GM21390 (cell line): ENCODE measurements around the gene NUTM2D.
"Not testable (repeated sequence)": the region's sequence is repeated elsewhere in the genome, so short reads cannot be mapped to it uniquely, and the experiment has no call there.

Experiments used
- ATAC-seq: cut with Tn5 transposase; IDR thresholded peaks from one replicate; pipeline ENCODE4 v1.9.1; 2021; ENCODE audit not compliant: unreplicated experiment

The NUTM2D gene, protein sequence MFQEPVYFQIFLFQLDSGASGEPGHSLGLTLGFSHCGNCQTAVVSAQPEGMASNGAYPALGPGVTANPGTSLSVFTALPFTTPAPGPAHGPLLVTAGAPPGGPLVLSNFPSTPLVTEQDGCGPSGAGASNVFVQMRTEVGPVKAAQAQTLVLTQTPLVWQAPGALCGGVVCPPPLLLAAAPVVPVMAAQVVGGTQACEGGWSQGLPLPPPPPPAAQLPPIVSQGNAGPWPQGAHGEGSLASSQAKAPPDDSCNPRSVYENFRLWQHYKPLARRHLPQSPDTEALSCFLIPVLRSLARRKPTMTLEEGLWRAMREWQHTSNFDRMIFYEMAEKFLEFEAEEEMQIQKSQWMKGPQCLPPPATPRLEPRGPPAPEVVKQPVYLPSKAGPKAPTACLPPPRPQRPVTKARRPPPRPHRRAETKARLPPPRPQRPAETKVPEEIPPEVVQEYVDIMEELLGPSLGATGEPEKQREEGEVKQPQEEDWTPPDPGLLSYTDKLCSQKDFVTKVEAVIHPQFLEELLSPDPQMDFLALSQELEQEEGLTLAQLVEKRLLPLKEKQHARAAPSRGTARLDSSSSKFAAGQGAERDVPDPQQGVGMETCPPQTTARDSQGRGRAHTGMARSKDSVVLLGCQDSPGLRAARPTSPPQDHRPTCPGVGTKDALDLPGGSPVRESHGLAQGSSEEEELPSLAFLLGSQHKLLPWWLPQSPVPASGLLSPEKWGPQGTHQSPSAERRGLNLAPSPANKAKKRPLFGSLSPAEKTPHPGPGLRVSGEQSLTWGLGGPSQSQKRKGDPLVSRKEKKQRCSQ

DNA sequence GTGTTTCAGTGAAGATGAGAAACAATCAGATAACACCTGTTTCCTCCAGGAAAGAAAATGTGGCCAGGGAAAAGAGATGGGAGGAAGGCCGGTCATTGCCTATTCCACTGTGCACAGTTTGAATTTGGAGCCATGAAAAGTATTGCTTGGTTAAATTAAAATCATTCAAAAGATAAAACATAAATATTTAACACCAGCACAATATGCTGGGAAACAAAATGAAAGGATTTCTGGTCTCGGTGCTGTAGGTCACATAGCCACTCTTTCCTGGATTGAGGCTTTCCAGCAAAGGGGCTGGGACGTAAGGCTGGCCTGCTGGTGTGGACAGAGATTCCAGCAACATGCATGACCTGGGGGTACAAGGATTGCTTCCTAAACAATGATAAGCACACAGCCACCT, at the start of gene NUTM2D:
NUTM2D (plus strand) TSS at position 301 of the 400 bp plus-strand sequence. CDS start 522 bp downstream, outside the sequence.
- ATAC-seq: not testable (repeated sequence)

DNA sequence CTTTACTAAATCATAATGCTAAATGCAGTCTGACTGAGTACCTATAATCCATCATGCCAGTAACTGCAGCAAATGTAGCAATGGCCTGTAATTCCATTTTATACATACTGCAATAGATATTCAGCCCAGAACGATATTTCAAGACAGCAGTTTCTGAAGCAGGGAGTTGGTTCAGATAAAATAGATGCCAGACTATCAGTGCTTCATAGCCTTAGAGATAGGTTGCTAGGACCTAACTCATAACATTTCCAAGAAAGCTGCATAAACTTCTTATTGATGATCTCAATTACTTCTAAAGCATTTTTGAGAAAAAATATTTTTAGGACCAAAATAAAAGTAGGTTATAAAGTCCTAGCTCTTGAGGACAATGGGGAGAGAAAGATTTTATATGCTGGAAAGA, 48.8 kb upstream of the NUTM2D start:
- ATAC-seq: not testable (repeated sequence)

DNA sequence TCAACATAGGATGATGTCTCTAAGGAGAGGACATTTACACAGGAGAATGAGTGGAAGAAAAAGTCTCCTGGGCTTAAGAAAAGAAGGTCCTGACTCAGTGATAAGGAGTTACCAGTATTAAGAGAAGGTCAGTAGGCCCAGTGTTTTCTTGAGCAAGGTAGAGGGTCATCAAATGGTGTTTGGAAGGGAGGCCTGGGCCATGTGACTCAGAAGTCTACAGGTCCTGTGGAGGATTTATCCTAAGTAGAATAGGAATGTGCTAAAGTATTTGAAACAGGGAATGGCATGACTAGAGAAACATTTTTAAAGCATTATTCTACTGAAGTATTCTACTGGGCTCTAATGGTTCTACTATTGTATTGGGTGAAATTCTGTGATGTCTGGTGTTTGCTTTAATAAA, 47.9 kb upstream of the NUTM2D start:
- not testable (repeated sequence) for ATAC-seq

DNA sequence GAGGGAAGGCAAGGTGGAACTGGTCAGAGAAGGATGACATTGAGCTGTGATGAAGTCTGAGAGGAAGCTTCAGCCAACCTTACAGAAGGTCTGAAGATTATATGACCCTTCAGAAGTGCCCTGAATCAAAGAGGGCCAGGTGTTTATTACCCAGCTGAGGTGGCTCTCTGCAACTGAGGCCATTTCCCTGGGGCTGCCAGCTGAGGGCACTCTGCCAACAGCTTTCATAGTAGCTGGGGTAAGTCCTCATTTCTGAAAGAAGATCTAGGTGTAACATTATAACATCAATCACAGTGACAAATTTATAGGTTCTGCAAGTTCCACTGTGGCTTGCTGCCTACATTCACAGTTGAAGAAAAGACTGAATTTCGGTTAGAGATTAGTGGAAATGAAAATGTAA, 46.0 kb upstream of the NUTM2D start:
- ATAC-seq: not testable (repeated sequence)

DNA sequence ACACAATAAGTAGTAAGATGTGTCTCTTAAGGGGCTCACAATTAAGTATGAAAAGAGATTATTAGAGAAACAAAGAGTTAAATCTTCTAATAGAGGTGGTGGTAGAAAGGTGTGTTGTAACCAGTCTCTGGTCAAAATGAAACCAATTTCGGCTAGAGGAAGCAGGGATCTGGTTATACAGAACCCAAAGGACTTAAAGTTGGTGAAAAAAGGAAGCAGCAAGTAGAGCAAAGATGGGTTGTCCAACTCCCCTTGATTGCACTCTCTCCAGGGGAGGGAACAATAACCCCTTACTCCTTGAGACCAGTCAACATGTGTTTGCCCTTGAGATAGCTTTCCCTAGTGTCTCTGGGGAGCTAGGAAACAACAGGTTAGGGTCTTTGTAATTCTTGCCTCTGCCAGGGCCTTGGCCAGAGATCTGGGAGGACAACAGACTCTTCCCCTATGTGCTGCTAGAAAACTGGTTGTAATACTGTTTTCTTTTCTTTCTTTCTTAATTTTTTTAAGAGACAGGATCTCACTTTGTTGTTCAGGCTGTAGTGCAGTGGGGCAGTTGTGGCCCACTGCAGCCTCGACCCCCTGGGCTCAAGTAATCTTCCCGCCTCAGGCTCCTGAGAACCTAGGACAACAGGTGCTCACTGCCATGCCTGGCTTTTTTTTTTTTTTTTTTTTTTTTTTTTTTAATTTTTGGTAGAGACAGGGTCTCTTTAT, 43.7 kb upstream of the NUTM2D start:
- not testable (repeated sequence) for ATAC-seq

DNA sequence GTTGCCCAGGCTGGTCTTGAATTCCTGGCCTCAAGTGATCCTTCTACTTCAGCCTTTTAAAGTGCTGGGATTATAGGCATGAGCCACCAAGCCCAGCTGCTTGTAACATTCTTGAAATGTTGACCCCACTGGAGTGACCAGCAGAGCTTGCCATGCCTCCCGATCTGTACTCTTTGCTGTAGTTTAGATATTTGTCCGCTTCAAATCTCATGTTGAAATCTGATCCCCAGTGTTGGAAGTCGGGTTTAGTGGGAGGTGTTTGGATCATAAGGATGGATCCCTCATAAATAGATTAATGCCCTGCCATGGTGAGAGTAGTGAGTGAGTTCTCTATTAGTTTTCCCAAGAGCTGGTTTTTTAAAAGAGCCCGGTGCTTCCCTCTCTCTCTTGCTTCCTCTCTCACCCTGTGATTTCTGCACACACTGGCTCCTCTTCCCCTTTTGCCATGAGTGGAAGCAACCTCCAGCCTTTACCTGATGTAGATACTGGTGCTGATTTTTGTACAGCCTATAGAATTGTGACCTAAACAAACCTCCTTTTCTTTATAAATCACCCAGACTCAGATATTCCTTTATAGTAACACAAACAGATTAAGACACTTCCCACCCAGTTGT, 43.1 kb upstream of the NUTM2D start:
- not testable (repeated sequence) for ATAC-seq

DNA sequence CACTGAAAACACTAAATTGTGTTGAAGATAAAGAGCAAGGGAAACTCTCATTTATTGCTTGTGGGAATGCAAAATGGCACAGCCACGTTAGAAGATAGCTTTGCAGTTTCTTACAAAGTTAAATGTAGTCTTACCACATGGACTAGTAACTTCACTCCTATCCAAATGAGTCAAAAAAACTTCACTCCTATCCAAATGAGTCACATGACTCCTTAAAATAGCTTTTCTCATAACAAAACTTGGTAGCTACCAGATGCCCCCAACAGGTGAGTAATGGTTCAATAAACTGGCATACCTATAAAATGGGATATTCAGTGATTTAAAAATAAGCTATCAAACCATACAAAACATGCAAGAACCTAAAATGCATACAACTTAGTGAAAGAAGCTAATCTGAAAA, 36.0 kb upstream of the NUTM2D start:
- ATAC-seq: not testable (repeated sequence)

DNA sequence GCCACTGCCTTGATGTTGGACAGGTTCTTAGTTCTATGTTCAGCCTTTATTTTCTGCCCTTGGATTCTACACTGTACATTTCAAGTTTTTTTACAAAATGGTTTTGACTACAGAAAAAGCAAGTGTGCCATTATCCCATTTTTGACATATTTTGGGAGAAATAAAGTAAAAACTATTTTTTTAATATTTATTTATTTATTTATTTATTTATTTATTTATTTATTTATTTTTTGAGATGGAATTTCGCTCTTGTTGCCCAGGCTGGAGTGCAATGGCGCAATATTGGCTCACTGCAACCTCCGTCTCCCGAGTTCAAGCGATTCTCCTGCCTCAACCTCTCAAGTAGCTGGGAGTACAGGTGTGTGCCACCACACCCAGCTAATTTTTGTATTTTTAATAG, 33.0 kb upstream of the NUTM2D start:
- not testable (repeated sequence) for ATAC-seq

DNA sequence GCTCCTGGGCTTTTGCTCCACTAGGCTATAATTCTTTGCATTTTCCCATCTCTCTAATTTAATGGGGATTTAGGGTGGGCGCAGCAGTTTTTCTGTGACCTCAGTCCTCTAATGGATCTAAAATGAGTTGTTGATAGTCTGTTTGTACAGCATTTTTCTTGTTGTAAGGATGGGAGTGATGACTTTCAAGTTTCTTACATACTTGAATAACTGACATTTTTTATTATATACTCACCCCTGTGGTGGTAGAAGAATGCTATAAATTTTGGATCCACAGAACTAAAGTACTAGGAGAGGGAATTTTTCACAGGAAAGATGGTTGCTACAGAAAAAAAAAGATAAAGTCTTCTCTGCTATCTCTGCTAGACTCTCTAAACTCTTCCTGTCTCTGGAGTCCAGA, 29.6 kb upstream of the NUTM2D start:
- not testable (repeated sequence) for ATAC-seq

DNA sequence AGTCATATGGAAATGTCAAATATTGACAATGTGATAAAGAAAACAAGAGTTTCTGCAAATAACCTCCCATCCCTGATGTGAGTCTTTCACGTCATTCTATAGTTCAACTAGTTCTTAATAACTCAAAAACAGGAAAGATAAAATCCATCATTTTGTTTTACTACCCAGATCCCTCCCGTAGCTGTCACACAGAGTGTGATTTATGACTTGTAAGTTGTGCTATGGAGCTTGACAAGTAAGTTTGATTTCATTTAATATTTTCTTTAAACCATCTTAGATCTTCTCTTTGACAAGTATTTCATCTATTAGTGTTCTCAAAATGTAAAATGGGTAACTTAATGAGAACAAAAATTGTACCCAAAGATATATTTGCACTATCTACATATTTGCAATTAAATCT, 28.4 kb upstream of the NUTM2D start:
- not testable (repeated sequence) for ATAC-seq

DNA sequence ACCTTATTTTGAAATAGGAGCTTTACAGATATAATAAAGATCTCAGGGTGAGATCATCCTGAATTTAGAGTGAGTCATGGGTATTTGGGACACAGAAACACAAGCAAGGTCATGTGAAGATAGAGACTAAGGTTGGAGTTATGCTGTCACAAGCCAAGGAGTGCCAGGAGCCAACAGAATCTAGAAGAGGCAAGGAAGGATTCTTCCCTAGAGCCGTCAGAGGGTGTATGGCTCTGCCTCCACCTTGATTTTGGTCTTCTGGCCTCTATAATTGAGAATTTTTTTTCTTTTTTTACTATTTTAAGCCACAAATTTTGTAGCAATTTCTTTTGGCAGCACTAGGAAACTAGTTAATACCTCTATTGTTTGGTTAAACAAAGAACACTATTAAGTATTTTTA, 24.9 kb upstream of the NUTM2D start:
- ATAC-seq: not testable (repeated sequence)

DNA sequence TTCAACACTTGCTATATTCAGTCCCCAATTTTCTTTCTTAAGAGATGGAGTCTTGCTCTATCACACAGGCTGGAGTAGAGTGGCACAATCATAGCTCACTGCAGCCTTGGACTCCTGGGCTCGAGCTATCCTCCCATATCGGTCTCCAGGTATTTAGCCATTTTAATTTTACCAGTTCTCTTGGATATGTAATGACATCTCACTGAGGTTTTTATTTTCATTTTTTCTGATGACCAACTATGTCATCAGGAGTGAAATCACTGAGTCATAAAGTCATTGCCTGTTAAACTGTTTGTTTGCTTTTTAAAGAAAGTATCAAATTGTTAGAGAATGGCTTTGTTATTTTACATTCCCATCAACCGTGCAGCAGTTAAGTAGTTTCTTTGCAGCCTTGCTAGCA, 17.1 kb upstream of the NUTM2D start:
- not testable (repeated sequence) for ATAC-seq

DNA sequence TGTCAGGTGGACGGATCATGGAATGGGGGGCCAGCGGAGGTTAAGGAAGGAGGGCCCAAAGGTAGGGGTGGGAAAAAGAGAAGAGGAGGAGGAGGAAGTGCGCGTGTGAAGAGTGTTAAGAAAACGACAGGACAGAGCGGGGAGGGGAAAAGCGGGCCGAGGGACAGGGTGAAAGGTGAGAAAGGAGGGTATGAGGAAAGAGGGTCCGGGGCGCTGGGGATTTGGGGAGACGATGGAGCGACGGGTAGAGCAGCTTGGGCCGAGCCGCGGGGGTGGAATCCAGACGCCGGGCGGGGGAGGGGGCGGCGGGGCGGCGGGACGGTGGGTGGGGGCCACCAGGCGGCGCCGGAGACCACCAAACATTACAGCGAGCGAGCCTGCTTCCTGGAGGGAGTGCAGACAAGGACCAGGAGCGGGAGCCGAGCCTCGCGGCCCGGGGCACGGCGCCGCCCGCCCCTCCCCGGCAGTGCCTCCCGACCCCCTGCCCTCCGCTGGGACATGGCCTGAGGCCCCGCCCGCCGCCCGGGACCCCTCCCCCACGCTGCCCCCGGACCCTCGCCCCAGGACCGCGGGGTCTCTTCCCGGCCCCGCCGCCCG, 15.9 kb upstream of the NUTM2D start:
- peak; percentile 27 for ATAC-seq

DNA sequence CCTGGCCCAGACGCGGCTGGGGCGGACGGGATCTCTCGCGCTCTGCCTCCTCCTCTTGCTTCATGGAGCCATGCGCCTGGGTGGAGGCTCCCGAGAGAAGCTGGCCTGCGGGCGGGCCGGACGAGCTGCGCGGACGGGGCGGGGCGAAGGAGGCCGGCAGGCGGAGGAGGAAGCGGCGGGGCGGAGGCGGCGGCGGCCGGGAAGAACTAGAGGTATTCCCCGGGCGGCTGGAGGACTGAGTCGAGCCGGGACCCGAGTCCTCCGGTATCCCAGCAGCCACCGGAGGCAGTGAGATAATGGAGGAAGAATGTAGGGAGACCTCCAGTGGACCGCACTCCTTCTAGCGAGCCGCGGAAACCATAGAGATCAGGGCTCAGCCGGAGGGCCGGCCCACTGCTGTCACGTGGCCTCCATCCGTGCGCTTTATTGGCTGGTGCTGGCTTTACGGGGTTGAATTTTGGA, 15.3 kb upstream of the NUTM2D start:
- ATAC-seq: peak; percentile 82

DNA sequence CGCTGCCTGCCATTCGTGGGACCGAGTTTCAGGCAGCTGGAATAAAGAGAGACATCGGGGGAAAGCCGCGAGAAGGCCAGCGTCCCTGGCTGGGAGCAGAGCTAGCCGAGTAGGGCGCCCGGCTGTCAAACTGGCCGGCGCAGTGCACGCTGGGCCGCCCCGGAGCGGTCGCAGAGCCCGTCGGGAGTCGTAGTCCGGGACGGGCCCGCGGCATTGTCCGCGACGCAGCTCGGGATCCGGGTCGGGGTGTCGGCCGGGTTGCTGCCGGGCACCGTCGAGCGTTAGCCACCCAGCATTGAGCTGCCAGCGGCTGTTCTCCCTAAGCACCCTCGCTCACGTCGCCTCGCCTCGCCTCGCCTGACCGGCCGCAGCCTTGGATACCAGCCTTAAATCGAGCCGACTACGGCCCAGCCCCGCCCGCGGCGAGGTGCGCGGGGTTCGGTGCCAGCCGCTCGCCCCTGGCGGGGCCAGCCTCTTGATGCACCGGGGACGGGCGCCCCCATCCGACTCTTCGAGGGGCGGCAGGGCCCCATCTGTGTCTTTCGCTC, 14.8 kb upstream of the NUTM2D start:
- ATAC-seq: peak; percentile 67

DNA sequence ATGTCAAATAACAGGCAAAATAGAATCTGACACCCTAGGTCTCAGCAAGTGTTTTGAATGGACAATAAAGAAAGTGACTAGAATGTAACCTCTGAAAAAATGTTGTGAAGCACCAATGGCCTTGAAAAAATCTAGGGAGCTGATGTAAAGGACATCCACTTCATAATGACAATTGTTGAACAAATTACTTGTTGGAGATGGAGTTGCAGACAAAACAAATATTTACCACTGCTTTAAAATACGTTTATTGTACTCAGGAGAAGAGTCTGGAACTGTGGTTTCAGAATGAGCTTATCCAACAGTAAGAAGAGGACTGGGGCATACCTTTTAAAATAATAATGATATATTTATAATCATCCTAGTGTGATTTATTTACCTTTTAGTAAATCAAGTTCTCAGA, 11.8 kb upstream of the NUTM2D start:
- ATAC-seq: not testable (repeated sequence)

DNA sequence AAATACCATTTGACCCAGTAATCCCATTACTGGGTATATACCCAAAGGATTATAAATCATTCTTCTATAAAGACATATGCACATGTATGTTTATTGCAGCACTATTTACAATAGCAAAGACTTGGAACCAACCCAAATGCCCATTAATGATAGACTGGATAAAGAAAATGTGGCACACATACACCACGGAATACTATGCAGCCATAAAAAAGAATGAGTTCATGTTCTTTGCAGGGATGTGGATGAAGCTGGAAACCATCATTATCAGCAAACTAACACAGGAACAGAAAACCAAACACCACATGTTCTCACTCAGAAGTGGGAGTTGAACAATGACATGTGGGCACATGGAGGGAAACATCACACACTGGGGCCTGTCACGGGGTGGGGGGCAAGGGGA, 7.4 kb upstream of the NUTM2D start:
- ATAC-seq: not testable (repeated sequence)

DNA sequence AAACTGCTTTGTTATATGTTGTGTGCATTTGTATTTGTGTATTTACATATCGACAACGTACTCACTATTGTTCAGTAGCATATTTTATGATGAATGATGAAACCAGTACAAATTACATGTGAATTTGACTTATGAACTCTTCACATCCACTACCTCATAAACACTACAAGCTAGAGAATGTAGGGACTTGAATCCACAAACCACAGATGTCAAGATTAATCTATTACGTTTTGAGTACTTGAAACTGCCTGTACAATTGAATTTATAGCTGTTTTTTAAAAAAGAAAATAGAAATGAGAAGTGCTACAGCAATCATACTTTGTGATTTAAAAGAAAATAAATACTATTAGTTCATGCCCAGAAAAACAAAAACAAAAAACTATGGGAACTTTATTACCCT, 4.7 kb upstream of the NUTM2D start:
- ATAC-seq: not testable (repeated sequence)

DNA sequence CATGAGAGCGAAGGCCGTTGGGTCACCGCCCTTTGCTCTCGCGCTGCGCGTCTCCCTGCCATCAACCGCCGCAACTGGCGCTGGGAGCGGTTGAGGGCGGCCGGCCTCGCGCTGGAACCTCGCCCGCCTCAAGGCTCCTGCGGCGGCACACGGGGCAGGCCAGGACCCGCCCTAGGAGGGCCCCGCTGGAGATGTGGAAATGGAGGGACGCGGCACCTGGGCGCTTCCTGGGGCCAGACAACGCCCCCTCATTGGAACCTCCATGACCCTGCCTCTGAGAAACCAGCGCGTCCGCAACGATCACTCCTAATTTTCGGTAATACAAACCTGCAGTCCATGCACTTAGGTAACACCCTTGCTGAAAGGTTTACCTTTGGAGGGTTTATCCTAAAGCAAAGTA, 2.4 kb upstream of the NUTM2D start:
- not testable (repeated sequence) for ATAC-seq

DNA sequence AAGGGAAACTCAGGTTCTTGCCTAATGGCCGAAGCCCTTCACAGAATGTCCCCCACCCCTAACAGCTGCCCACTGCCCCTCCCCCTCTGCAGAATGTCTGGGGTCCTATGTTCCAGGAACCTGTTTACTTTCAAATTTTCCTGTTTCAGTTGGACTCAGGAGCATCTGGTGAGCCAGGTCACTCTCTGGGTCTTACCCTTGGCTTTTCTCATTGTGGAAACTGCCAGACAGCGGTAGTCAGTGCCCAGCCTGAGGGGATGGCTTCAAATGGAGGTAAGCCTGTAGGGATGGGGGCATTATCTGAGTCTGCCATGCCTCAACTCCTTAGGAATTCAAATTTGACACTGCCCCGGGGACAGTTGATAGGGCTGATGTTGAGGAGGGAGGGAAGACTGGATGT, 615 bp downstream of the NUTM2D start:
- ATAC-seq: not testable (repeated sequence)
